Breast epithelium (tissue), 4 donors: ENCODE results near the gene NPHP1. TPM values are rescaled to one million over a fixed set of nuclear protein-coding genes. Genes with fewer than 3 reads are reported as not detected.
A peak's percentile ranks its signal among the peaks of the same experiment; 100 is the strongest.

Experiments used
- DNase-seq, 2 donors: peaks; one replicate each; pipeline ENCODE4 v3.0.0-alpha.2; 2019; ENCODE audit warnings: low spot score in 2 of 2
- H3K27ac ChIP-seq, 2 donors: fragments of 200-600 bp; sonication (generic) in 1 of 2; one replicate each; pipeline ENCODE4 v1.5.1; 2016 to 2019; ENCODE audit warnings: mild to moderate bottlenecking in 1 of 2
- H3K27me3 ChIP-seq, 2 donors: fragments of 200-600 bp; sonication (generic) in 1 of 2; one replicate each; pipeline versions ENCODE4 v1.5.1 to v1.6.0; 2017 to 2019; ENCODE audit warnings: control low read depth in 1 of 2, mild to moderate bottlenecking in 1 of 2
- H3K36me3 ChIP-seq: fragments of 200-600 bp; one replicate; pipeline ENCODE4 v1.5.1; 2019
- H3K4me1 ChIP-seq, 2 donors: fragments of 200-600 bp; sonication (generic); one replicate each; pipeline ENCODE4 v1.5.1; 2016 to 2019; ENCODE audit warnings: control low read depth in 1 of 2
- H3K4me3 ChIP-seq, 3 donors: fragments of 200-600 bp; sonication (generic); 1 replicate in 2 of 3; 2 replicates in 1 of 3; pipeline ENCODE4 v1.5.1; 2016 to 2019; ENCODE audit warnings: mild to moderate bottlenecking in 3 of 3, moderate library complexity in 2 of 3
- H3K9me3 ChIP-seq, 2 donors: fragments of 200-600 bp; sonication (generic) in 1 of 2; one replicate each; pipeline ENCODE4 v1.5.1; 2016 to 2019; ENCODE audit warnings: control low read depth in 1 of 2
- CTCF ChIP-seq, 3 donors: fragments of 450-650 bp; IDR thresholded peaks; one replicate each; pipeline ENCODE4 v1.5.1; 2016 to 2017; ENCODE audit warnings: antibody characterized with exemption in 3 of 3, mild to moderate bottlenecking in 3 of 3, moderate library complexity in 3 of 3
- POLR2A ChIP-seq: fragments of 450-650 bp; IDR thresholded peaks from one replicate; pipeline ENCODE4 v1.6.1; 2016; ENCODE audit warnings: antibody characterized with exemption, mild to moderate bottlenecking, moderate library complexity
- POLR2AphosphoS5 ChIP-seq, 3 donors: sonication (generic); formaldehyde crosslinking; IDR thresholded peaks; one replicate each; pipeline ENCODE4 v1.6.1; 2017; ENCODE audit warnings: antibody characterized with exemption in 3 of 3
- intact Hi-C: fragments of 100-400 bp; cut with DNase I; formaldehyde crosslinking; loops from one replicate; pipeline ENCODE4 v1.15.1; 2023; ENCODE audit warnings: low total_unique reads
- total RNA-seq, 3 donors: library from RNA; depleted of rRNA; stranded (reverse); fragments of >200 nt; gene quantifications; one replicate each; pipeline ENCODE4 v1.1.0, GENCODE V29; 2016

Gene NPHP1
- total RNA-seq, 3 donors from 2014 or later, result 5.4 to 15.4 (median 7.2) TPM

DNA sequence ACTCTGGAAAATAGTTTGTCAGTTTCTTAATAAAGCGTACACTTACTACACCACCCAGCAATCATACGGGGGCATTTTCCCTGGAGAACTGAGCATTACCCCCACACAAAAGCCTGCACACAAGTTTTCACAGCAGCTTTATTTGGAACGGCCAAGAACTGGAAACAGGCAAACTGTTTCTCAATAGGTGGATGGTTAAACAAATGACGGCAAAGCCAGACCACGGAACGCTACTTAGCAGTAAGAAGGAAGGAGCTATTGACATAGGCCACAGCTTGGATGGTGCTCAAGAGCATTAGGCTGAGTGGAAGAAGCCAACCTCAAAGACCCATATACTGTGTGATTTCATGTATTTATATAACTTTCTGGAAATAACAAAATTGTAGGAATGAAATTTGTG, 98.2 kb downstream of the NPHP1 start:
- no peak for DNase-seq
- H3K27ac ChIP-seq, result peak overlapping the region; percentile 83 to 91
- H3K27me3 ChIP-seq, result no peaks in the 10 kb centered on the region
- H3K36me3 ChIP-seq, result no peaks in the 10 kb centered on the region
- TF ChIP-seq POLR2A (no peak), CTCF (IDR thresholded peaks at IDR 0.05) (no peak), POLR2AphosphoS5 (IDR thresholded peaks at IDR 0.05) (no peak)
- H3K9me3 ChIP-seq, result no peaks in the 10 kb centered on the region
- no peaks in the 10 kb centered on the region for H3K4me1 ChIP-seq
- H3K4me3 ChIP-seq, result no peak overlapping the region
- intact Hi-C loops, result no loop called here

DNA sequence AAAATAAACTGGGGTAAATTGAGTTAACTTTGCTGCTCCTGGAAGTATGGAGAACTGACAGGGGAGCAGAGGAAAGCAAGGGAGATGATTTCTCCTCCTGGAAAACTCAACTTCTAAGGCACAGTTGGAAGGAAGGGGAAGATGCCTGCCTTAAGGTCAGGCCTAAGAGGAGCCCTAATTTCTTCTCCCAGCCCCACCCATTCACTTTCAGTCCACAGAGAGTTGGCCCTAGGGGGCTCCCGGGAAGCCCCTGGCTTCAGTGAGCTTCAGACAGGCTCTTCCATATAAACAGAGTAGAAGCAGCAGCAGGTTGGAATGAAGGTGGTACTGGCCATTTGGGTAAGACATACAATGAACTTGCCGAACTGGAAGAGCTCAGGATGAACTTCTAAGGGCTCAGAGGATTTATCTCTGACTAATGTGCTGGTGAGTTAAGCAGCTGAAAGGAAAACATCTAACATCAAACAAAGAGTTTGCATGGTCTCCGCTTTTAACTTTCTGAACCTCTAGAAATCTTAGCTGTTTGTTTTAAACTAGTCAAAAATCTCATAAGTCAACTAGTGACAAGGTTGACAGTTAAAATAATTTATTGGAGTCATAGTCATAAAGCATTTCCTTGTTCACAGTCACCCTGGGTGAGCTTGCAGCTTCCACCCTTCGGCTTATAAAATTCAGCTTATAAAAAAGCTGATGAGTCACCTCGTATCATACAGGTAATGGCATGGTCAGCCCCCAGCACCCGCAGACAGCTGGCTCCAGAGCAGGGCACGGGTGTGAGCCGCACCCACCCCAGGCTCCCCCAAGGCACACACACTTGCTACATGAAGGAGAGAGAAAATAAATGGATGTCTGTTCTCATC, 99.0 kb downstream of the NPHP1 start:
- Histone ChIP-seq H3K4me3 (no peak overlapping the region), H3K36me3 (no peaks in the 10 kb centered on the region), H3K4me1 (peaks cover 0 to 5% of the 10 kb centered on the region in 2 donors), H3K9me3 (no peaks in the 10 kb centered on the region), H3K27me3 (no peaks in the 10 kb centered on the region), H3K27ac (peak overlapping the region; percentile 83 to 91)
- no peak for DNase-seq
- intact Hi-C loops, result no loop called here
- TF ChIP-seq CTCF (IDR thresholded peaks at IDR 0.05) (no peak), POLR2AphosphoS5 (IDR thresholded peaks at IDR 0.05) (no peak), POLR2A (no peak)

DNA sequence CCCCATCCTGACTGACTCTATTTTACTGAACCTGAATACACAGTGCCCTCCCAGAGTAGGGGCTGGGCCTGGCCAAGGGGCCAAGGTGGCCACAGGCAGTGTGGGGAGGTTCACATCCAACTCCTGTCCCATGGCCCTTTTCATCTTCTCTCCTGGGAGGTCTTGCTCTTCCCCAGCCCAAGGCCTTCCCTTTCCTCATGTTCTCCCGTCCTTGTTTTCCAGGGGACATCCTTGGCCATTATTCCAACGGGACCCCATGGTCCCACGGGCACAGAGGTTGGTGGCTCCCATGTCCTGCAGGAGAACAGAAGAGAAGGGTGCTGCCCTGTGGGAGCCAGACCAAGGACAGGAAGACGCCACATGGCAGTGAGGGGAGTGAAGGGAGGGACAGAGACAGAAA, 99.6 kb downstream of the NPHP1 start:
- Histone ChIP-seq H3K27me3 (no peaks in the 10 kb centered on the region), H3K4me3 (no peak overlapping the region), H3K36me3 (no peaks in the 10 kb centered on the region), H3K4me1 (peaks cover 0 to 9% of the 10 kb centered on the region in 2 donors), H3K27ac (peak overlapping the region; percentile 83 to 91), H3K9me3 (no peaks in the 10 kb centered on the region)
- TF ChIP-seq POLR2AphosphoS5 (IDR thresholded peaks at IDR 0.05), result no peak
- no peak for TF ChIP-seq POLR2A
- no peak for TF ChIP-seq CTCF (IDR thresholded peaks at IDR 0.05)
- intact Hi-C loops, result no loop called here
- no peak for DNase-seq

- peaks cover 0 to 9% of the 10 kb centered on the region in 2 donors for H3K4me1 ChIP-seq
- H3K27ac ChIP-seq, result peak overlapping the region; percentile 91 to 95
These were observed 100.6 kb downstream of the NPHP1 start for GRCh38 chr2:110104025-110104771.

More at GRCh38 chr2:110104025-110104771, 100.6 kb downstream of the NPHP1 start:
- H3K9me3 ChIP-seq, result no peaks in the 10 kb centered on the region
- DNase-seq, result no peak
- no peaks in the 10 kb centered on the region for H3K27me3 ChIP-seq
- no peak overlapping the region for H3K4me3 ChIP-seq
- H3K36me3 ChIP-seq, result no peaks in the 10 kb centered on the region
- no peak for TF ChIP-seq POLR2A
- no peak for TF ChIP-seq CTCF (IDR thresholded peaks at IDR 0.05)
- no peak for TF ChIP-seq POLR2AphosphoS5 (IDR thresholded peaks at IDR 0.05)
- intact Hi-C loops, result no loop called here
